Measurements from ENCODE around the gene AGRN.

The AGRN gene

DNA sequence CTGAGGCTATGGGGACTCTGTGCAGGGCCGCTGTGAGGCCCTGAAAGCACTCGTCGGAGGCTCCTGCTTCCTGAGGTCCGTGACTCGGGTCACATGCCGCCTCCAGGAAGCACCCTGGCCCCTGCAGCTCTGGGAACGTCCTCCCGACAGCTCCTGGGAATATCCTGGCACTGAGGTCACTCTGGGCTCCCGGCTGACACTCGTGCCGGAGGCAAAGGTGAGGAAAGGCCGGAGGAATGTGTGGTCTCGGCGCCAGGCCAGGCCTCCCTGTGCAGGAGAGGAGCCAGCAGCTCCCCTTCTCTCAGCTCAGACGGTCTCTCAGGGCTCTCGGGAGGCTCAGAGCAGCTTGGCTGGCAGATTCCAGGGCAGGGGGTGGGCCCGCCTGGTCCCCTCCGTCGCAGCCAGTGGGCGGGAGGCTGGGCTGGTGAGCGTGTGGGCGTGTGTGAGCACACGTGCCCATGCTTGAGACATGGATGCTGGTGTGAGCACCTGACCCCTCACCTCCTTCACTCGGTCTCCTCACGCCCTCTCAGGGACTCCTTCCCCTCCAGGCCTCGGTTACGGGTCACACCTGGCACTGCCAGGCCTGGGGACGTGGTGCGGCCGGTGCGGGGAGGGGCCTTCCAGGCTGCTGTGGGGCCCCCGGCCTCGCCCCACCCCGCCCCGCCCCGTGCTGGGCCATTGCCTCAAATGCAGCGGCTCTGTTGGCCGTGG lies 59.6 kb downstream of the AGRN start:
- no peak for DNase-seq (ENCODE audit: low read depth in 3 of 3)

GRCh38 chr1:1080122-1080757 lies 60.3 kb downstream of the AGRN start:
- no peak for DNase-seq (ENCODE audit: low read depth in 3 of 3)

GRCh38 chr1:1080951-1081310 lies 61.0 kb downstream of the AGRN start:
- DNase-seq (ENCODE audit: low read depth in 3 of 3), result no peak

GRCh38 chr1:1081311-1082238 lies 61.7 kb downstream of the AGRN start:
- no peak for DNase-seq (ENCODE audit: low read depth in 3 of 3)

GRCh38 chr1:1082239-1082775 lies 62.4 kb downstream of the AGRN start:
- no peak for DNase-seq (ENCODE audit: low read depth in 3 of 3)

GRCh38 chr1:1082776-1083415 lies 63.0 kb downstream of the AGRN start:
- no peak for DNase-seq (ENCODE audit: low read depth in 3 of 3)

- DNase-seq (ENCODE audit: low read depth in 3 of 3), result no peak
Measured at GRCh38 chr1:1083416-1084371, 63.8 kb downstream of the AGRN start.

GRCh38 chr1:1084372-1085170 lies 64.7 kb downstream of the AGRN start:
- DNase-seq (ENCODE audit: low read depth in 3 of 3), result no peak

DNA sequence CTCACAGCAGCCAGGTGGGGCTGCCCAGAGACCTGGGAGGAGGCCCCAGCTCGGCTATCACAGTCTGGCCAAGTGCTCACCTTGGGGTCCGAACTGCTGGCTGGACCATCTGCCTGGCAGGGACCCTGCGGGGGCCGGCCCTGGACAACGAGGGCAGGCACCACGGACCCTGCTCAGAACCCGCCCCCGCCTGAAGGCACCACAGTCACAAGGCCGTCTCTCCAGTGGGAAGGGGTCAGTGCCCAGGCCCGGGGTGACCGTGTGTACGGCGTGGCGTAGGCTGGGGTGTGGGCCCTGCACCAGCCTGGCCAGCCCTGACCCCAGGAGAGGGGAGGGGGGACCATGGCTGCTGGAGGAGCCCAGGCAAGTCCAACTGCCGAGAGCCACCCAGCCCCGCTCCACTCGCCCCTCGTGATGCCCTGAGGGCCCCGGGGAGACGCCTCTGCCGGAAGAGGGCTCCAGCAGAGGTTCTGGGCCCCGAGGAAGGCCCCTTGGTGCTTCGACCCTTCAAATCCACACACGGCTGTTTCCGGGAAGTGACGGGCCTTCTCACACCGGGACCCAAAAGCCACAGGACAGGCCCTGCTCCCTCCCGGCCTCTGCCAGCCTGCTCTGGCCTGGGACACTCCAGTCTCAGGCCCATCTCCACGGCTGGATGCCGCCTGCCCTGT lies 65.4 kb downstream of the AGRN start:
- DNase-seq (ENCODE audit: low read depth in 3 of 3), result no peak

DNA sequence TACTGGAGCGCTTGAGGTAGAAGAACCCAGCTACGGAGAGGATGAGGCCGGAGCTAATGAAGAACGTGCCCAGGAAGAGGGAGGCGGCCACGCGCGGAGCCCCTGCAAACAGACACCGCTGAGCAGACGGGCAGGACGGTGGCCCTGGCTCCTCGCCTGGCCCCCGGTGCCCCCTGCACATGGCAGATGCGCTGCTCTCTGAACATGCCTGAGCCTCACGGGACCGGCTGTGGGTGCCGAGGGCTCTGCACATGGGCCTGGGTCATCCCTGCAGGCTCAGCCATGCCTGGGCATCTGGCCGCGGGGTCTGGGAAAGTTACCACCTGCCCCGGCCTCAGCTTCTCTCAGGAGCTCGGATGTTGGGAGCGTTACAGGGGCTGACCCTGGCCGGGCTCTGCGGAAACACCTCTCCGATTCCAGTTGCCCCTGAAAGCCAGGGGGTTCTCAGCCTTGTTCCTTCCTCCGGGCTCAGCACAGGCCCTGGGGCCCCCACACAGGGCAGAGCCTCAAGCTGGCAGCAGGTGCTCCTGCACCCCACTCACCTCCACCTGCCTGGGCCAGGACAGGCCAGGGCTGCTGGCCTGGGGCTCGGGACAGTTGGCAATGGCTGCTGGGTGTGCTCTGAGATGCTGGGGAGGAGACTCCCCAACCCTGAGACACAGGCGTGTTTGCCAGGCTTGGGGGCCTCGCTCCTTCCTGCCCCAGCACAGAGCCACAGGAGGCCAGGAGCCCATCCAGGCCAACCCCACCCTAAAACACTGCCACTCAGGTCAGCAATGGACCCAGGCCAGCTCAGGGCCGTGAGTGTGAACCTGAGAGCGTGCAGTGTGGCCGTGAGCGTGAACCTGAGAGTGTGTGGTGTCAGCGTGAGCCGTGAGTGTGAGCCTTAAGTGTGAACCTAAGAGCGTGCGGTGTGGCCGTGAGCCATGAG lies 66.3 kb downstream of the AGRN start:
- no peak for DNase-seq (ENCODE audit: low read depth in 3 of 3)

- no peak for DNase-seq (ENCODE audit: low read depth in 3 of 3)
Measured at GRCh38 chr1:1086911-1087341, 67.0 kb downstream of the AGRN start.

- DNase-seq (ENCODE audit: low read depth in 3 of 3), result no peak
Measured at GRCh38 chr1:1087351-1088028, 67.6 kb downstream of the AGRN start.

GRCh38 chr1:1088029-1088800 lies 68.3 kb downstream of the AGRN start:
- DNase-seq (ENCODE audit: low read depth in 3 of 3), result no peak

- no peak for DNase-seq (ENCODE audit: low read depth in 3 of 3)
Measured at GRCh38 chr1:1088801-1089680, 69.1 kb downstream of the AGRN start.

GRCh38 chr1:1089731-1090423 lies 70.0 kb downstream of the AGRN start:
- no peak for DNase-seq (ENCODE audit: low read depth in 3 of 3)

All from stimulated activated CD4-positive, alpha-beta T cell treated with anti-CD3 and anti-CD28 coated beads, TNF-alpha, amount 100 ng/mL, for 48 hours (primary cell).